Osteoblast (primary cell): ENCODE measurements around the gene DNAJC5. TPM values are rescaled to one million over a fixed set of nuclear protein-coding genes. Genes with fewer than 3 reads are reported as not detected.
A peak's percentile ranks its signal among the peaks of the same experiment; 100 is the strongest.

Source experiments
- DNase-seq: peaks from one replicate; pipeline ENCODE4 v3.0.0; 2011; ENCODE audit warnings: low spot score, mixed read lengths; ENCODE audit not compliant: insufficient read length; ENCODE audit errors: missing footprints
- H2AFZ ChIP-seq: 2 replicates; pipeline ENCODE4 v1.6.0; 2011; ENCODE audit warnings: mild to moderate bottlenecking, low read length
- H3K27ac ChIP-seq: 2 replicates; pipeline ENCODE4 v1.5.1; 2011; ENCODE audit warnings: mild to moderate bottlenecking, low read depth, low read length, moderate library complexity
- H3K27me3 ChIP-seq: 2 replicates; pipeline ENCODE4 v1.6.0; 2012; ENCODE audit warnings: mild to moderate bottlenecking, control low read depth, inconsistent platforms, low read length, moderate library complexity; ENCODE audit not compliant: insufficient read depth
- H3K36me3 ChIP-seq: 2 replicates; pipeline ENCODE4 v1.5.1; 2011; ENCODE audit warnings: mild to moderate bottlenecking, low read length, control low read depth, moderate library complexity; ENCODE audit not compliant: insufficient read depth
- H3K4me1 ChIP-seq: 2 replicates; pipeline ENCODE4 v1.5.1; 2011; ENCODE audit warnings: mild to moderate bottlenecking, low read length, control low read depth, moderate library complexity; ENCODE audit not compliant: insufficient read depth
- H3K4me2 ChIP-seq: 2 replicates; pipeline ENCODE4 v1.6.0; 2011; ENCODE audit warnings: mild to moderate bottlenecking, low read length; ENCODE audit not compliant: insufficient read depth
- H3K4me3 ChIP-seq: fragments of 200-600 bp; sonication (generic); 3 replicates; pipeline ENCODE4 v1.5.1; 2012; ENCODE audit warnings: mild to moderate bottlenecking, low read length, inconsistent platforms; ENCODE audit not compliant: insufficient read depth
- H3K79me2 ChIP-seq: 2 replicates; pipeline ENCODE4 v1.6.0; 2012; ENCODE audit warnings: mild to moderate bottlenecking, low read length, control low read depth, inconsistent platforms; ENCODE audit not compliant: insufficient read depth
- H3K9me3 ChIP-seq: 2 replicates; pipeline ENCODE4 v1.5.1; 2011; ENCODE audit warnings: low read depth, low read length, control low read depth
- H4K20me1 ChIP-seq: 2 replicates; pipeline ENCODE4 v1.6.0; 2012; ENCODE audit warnings: mild to moderate bottlenecking, low read length, control low read depth; ENCODE audit not compliant: insufficient read depth
- total RNA-seq: library from RNA; depleted of rRNA; stranded (reverse); fragments of >200 nt; gene quantifications from 2 replicates; pipeline ENCODE4 v1.2.3, GENCODE V29; 2012
- TF ChIP-seq, protein P1 (sequence below): IDR thresholded peaks from 2 replicates; pipeline ENCODE4 v1.5.1; 2011; ENCODE audit warnings: mild to moderate bottlenecking, low read depth, low read length, moderate library complexity; ENCODE audit errors: extremely low read depth

The DNAJC5 gene
- total RNA-seq, 1 donor = 53.9 TPM

DNA sequence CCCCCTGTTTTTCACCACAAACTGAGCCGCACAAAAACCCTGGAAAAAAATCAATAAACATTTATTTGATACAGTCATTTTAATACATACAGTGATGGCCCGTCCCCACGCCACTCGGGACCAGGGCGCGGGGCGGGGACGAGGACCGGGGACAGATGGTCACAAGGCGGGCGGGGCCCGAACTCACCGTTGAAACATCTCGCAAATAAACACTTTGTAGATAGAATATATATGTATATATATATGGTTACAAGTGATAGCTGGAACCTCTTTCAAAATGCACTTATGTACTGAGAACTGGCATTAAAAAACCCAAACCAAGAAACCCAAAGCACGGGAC is 61.7 kb downstream of the DNAJC5 start:
- Histone ChIP-seq H3K4me2 (peak overlapping the region; percentile 87), H3K9me3 (no peaks in the 10 kb centered on the region), H3K27me3 (no peaks in the 10 kb centered on the region), H3K4me3 (peak overlapping the region; percentile 72), H3K36me3 (peaks cover 13% of the 10 kb centered on the region), H3K79me2 (peaks cover 41% of the 10 kb centered on the region), H3K4me1 (peaks cover 13% of the 10 kb centered on the region), H2AFZ (no peak overlapping the region), H3K27ac (peak overlapping the region; percentile 51), H4K20me1 (peaks cover 30% of the 10 kb centered on the region)
- DNase-seq = no peak
- TF ChIP-seq, protein P1, sequence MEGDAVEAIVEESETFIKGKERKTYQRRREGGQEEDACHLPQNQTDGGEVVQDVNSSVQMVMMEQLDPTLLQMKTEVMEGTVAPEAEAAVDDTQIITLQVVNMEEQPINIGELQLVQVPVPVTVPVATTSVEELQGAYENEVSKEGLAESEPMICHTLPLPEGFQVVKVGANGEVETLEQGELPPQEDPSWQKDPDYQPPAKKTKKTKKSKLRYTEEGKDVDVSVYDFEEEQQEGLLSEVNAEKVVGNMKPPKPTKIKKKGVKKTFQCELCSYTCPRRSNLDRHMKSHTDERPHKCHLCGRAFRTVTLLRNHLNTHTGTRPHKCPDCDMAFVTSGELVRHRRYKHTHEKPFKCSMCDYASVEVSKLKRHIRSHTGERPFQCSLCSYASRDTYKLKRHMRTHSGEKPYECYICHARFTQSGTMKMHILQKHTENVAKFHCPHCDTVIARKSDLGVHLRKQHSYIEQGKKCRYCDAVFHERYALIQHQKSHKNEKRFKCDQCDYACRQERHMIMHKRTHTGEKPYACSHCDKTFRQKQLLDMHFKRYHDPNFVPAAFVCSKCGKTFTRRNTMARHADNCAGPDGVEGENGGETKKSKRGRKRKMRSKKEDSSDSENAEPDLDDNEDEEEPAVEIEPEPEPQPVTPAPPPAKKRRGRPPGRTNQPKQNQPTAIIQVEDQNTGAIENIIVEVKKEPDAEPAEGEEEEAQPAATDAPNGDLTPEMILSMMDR = no peak

DNA sequence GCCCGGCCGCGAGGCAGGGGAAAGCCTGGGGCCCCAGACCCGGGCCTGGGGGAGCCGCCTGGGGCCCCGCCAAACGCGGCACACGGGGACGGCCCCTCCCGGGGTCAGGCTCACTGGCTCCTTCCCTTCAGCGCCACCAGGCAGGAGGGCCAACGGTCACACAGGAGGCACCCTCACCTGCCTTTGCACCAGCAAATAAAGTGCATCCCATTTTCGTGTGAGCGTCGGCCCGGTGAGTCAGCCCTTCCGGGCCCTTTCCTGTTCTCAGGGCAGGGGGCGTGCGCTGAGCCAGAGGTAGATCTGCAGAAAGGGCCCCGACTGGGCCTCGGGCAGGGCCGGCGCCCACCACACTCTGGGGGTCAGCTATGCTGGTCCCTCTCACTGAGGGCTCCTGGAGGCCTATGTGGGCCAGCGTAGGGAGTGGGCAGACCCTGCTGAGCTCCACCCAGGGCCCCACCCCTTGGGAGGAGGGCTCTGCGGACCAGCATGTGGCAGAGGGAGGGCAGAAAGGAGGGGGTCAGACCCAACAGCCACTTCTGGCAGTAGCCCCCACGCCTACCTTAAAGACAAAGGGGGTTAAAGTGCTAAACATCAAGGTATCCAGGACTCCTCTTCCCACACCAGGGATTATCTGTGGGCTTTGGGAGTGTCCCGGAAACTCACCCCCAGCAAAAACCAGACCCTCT is 62.2 kb downstream of the DNAJC5 start:
- H3K4me1 ChIP-seq = peaks cover 13% of the 10 kb centered on the region
- H3K4me2 ChIP-seq = peak overlapping the region; percentile 87
- H3K4me3 ChIP-seq = peak overlapping the region; percentile 72
- H3K79me2 ChIP-seq = peaks cover 36% of the 10 kb centered on the region
- H3K9me3 ChIP-seq = no peaks in the 10 kb centered on the region
- no peak overlapping the region for H2AFZ ChIP-seq
- peaks cover 25% of the 10 kb centered on the region for H4K20me1 ChIP-seq
- DNase-seq = peak; percentile 98
- TF ChIP-seq, protein P1 = no peak
- peak overlapping the region; percentile 51 for H3K27ac ChIP-seq
- H3K27me3 ChIP-seq = no peaks in the 10 kb centered on the region
- H3K36me3 ChIP-seq = peaks cover 13% of the 10 kb centered on the region

DNA sequence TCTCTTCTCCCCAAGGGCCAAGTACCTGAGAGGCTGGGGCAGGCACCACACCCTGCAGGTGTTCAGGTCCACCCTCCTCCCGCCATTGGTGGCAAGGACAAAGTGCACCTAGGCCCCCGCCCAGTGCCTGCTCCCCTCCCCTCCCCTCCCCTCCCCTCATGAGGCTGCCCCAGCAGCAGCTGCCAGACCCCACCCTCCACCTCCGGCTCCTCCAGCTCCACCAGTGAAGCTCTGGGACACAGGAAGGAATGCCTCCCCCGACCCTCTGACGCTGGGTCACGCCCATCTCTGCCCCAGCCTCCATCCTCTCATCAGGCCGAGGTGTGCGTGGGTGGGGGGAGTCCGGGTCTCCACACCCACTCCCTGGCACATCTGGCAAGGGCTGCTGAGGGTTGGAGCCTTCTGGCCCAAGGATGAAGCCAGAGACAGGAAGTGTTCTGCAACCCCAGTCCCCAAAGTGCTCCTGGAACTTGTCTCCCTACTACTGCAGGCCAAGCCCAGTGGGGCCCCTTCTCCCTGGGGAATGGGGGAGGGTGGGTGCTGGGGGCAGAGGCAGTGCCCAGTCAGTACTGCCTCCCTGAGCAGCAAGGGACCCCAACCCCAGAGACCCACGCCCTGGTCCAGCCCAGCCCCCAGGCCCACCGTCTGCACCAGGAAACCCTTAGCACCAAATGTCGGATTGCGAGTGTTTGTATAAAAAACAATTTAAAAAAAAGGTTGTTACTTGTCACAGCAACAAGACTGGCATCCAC is 62.9 kb downstream of the DNAJC5 start:
- Histone ChIP-seq H3K27me3 (no peaks in the 10 kb centered on the region), H3K4me3 (peak overlapping the region; percentile 72), H2AFZ (no peak overlapping the region), H3K9me3 (no peaks in the 10 kb centered on the region), H3K79me2 (peaks cover 29% of the 10 kb centered on the region), H3K36me3 (peaks cover 20% of the 10 kb centered on the region), H4K20me1 (peaks cover 19% of the 10 kb centered on the region), H3K4me1 (peaks cover 13% of the 10 kb centered on the region), H3K27ac (peak overlapping the region; percentile 51), H3K4me2 (peak overlapping the region; percentile 87)
- TF ChIP-seq, protein P1 = no peak
- no peak for DNase-seq

- Histone ChIP-seq H3K4me1 (peaks cover 13% of the 10 kb centered on the region), H3K79me2 (peaks cover 27% of the 10 kb centered on the region), H3K4me2 (no peak overlapping the region), H3K9me3 (no peaks in the 10 kb centered on the region), H3K27ac (no peak overlapping the region), H3K36me3 (peaks cover 23% of the 10 kb centered on the region), H2AFZ (no peak overlapping the region), H4K20me1 (peaks cover 19% of the 10 kb centered on the region), H3K4me3 (no peak overlapping the region), H3K27me3 (no peaks in the 10 kb centered on the region)
- DNase-seq = no peak
- TF ChIP-seq, protein P1 = no peak
These were observed 63.5 kb downstream of the DNAJC5 start for GRCh38 chr20:63958471-63958870.
